ENCODE results near the gene LENG8.

The LENG8 gene

DNA sequence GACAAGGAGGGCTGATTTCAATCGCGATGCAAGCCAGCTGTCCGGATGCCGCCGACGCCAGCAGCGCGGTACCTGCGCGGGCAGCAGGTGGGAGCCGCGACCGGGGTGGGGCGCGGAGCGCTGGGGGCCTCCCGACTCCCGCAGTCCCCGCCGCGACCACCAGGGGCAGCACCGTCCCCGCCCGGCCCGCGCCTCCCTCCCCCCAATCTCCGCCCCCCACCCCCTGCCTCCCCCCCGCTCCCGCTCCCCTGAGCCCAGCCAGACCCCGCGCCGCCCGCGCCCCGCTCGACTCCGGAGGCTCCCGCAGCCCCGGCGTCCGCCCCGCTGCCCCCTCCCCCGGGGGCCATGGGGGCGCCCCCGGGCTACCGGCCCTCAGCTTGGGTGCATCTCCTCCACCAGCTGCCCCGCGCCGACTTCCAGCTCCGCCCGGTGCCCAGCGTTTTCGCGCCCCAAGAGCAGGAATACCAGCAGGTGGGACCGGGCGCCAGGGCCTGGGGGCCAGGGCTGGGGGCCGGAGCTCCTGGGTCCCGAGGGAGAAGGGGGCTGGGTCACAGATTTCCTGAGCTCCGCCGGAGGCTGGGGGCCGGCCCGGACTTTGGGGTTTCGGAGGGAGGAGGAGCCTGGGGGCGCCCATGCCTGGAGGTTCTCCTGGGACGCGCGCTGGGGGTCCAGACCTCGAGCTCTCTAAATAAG is 33.6 kb upstream of the LENG8 start, which contains the start of gene TTYH1:
Gene TTYH1, plus strand, starts transcription at position 257 of the 693 bp plus-strand sequence. Its CDS starts 89 bp downstream, at position 346.
- Histone ChIP-seq H2AFZ (ENCODE audit: low read depth, low read length, severe bottlenecking) (no peak within 1 kb of the TSS), H3K9me3 (ENCODE audit: insufficient read depth, low read length) (no peaks in the 10 kb centered on the region), H3K4me3 (ENCODE audit: insufficient read depth, low read length, poor library complexity, severe bottlenecking) (no peak within 1 kb of the TSS), H3K27ac (ENCODE audit: low read depth, low read length) (no peak within 1 kb of the TSS), H3K9ac (ENCODE audit: low read length) (no peak within 1 kb of the TSS), H3K4me2 (ENCODE audit: low read depth, low read length, poor library complexity, severe bottlenecking) (no peak within 1 kb of the TSS), H4K20me1 (ENCODE audit: low read depth, low read length) (no peaks in the 10 kb centered on the region), H3K79me2 (ENCODE audit: insufficient read depth, low read length) (no peaks in the 10 kb centered on the region), H3K36me3 (ENCODE audit: low read length) (no peaks in the 10 kb centered on the region), H3F3A (ENCODE audit: insufficient read depth) (no peaks in the 10 kb centered on the region), H3K9me2 (replicated peaks; ENCODE audit: insufficient read depth, low read length) (no peaks in the 10 kb centered on the region), H3K27me3 (ENCODE audit: low read length) (no peaks in the 10 kb centered on the region)
- TF ChIP-seq, protein P1, sequence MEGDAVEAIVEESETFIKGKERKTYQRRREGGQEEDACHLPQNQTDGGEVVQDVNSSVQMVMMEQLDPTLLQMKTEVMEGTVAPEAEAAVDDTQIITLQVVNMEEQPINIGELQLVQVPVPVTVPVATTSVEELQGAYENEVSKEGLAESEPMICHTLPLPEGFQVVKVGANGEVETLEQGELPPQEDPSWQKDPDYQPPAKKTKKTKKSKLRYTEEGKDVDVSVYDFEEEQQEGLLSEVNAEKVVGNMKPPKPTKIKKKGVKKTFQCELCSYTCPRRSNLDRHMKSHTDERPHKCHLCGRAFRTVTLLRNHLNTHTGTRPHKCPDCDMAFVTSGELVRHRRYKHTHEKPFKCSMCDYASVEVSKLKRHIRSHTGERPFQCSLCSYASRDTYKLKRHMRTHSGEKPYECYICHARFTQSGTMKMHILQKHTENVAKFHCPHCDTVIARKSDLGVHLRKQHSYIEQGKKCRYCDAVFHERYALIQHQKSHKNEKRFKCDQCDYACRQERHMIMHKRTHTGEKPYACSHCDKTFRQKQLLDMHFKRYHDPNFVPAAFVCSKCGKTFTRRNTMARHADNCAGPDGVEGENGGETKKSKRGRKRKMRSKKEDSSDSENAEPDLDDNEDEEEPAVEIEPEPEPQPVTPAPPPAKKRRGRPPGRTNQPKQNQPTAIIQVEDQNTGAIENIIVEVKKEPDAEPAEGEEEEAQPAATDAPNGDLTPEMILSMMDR (IDR thresholded peaks at IDR 0.05; ENCODE audit: insufficient read depth, low read length, poor library complexity, severe bottlenecking), result no peak
- no peak for TF ChIP-seq EZH2phosphoT487 (conservative IDR thresholded peaks at IDR 0.05; ENCODE audit: low read length)

DNA sequence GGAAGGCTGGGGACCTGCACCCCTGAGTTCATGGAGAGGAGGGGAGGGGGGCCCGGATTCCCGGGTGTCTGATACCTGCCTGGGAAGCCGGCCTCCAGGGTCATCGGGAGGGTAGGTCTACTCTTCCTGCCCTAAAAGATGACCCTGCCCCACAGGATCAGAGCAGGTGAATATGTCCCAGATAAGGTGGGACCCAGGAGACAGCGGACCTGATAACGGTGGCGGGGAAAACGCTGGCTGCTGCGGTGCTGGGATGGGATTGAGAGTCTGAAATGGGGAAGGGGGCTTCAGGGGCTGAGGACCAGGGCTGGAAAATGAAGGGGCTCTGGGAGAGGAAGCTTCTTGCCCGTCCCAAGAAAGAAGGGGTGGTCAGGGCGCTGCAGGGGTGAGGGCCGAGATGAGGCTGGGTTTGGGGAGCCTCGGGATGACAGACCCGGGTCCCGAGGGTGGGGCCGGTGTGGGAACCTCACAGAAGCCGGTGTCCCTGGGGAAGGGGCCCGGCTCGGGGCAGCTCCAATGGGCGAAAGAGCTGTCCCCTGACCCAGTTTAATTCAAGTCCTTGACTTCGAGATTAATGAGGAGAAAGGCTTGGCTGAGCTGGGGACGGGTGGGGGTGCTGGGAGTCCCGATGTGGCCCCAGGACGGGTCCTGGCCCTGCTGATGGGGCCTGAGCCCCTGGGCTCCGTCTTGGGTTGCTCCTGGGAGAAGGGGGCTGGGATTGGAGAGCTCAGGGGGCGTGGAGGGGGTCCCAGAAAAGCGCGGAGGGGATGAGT is 32.9 kb upstream of the LENG8 start:
- Histone ChIP-seq H3K9ac (ENCODE audit: low read length) (no peak overlapping the region), H2AFZ (ENCODE audit: low read depth, low read length, severe bottlenecking) (no peak overlapping the region), H3K36me3 (ENCODE audit: low read length) (no peaks in the 10 kb centered on the region), H3K9me2 (replicated peaks; ENCODE audit: insufficient read depth, low read length) (no peaks in the 10 kb centered on the region), H3K27me3 (ENCODE audit: low read length) (no peaks in the 10 kb centered on the region), H4K20me1 (ENCODE audit: low read depth, low read length) (no peaks in the 10 kb centered on the region), H3K4me2 (ENCODE audit: low read depth, low read length, poor library complexity, severe bottlenecking) (no peak overlapping the region), H3K4me3 (ENCODE audit: insufficient read depth, low read length, poor library complexity, severe bottlenecking) (no peak overlapping the region), H3K79me2 (ENCODE audit: insufficient read depth, low read length) (no peaks in the 10 kb centered on the region), H3K9me3 (ENCODE audit: insufficient read depth, low read length) (no peaks in the 10 kb centered on the region), H3F3A (ENCODE audit: insufficient read depth) (no peaks in the 10 kb centered on the region), H3K27ac (ENCODE audit: low read depth, low read length) (no peak overlapping the region)
- no peak for TF ChIP-seq EZH2phosphoT487 (conservative IDR thresholded peaks at IDR 0.05; ENCODE audit: low read length)
- TF ChIP-seq, protein P1 (IDR thresholded peaks at IDR 0.05; ENCODE audit: insufficient read depth, low read length, poor library complexity, severe bottlenecking), result no peak

DNA sequence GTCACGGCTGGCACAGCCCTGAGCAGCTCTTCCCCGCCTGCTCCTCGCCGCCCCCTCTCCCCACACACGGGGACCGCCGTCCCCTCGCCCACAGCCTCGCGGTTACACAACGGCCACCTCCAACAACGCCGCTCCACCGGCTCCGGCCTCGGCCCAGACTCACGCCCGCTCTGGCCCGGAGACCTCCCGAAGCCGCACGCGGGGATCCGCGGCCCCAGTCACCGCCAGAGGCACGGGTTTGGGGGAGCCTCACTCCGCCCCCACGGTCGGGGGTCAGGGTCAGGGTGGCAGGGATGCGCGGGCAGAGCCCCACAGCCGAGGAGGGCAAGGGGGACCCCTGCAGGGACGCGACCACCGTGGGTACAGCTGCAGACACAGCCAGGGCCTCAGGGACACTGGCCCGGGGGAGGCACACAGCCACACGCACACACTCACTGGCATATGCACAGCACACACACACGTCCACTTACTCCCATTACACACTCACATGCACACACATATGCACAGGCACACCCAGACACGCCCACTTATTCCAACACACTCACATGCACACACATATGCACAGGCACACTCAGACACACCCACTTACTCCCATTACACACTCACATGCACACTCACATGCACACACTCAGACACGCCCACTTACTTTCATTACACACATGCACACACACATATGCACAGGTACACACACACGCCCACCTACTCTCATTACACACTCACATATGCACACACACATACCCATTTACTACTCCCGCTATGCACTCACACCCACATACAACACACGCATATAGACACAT is 32.1 kb upstream of the LENG8 start:
- no peak overlapping the region for H3K27ac ChIP-seq (ENCODE audit: low read depth, low read length)
- no peaks in the 10 kb centered on the region for H3F3A ChIP-seq (ENCODE audit: insufficient read depth)
- H3K9me2 ChIP-seq (replicated peaks; ENCODE audit: insufficient read depth, low read length), result no peaks in the 10 kb centered on the region
- no peaks in the 10 kb centered on the region for H3K36me3 ChIP-seq (ENCODE audit: low read length)
- TF ChIP-seq, protein P1 (IDR thresholded peaks at IDR 0.05; ENCODE audit: insufficient read depth, low read length, poor library complexity, severe bottlenecking), result no peak
- TF ChIP-seq EZH2phosphoT487 (conservative IDR thresholded peaks at IDR 0.05; ENCODE audit: low read length), result no peak
- H3K4me2 ChIP-seq (ENCODE audit: low read depth, low read length, poor library complexity, severe bottlenecking), result no peak overlapping the region
- no peaks in the 10 kb centered on the region for H4K20me1 ChIP-seq (ENCODE audit: low read depth, low read length)
- no peaks in the 10 kb centered on the region for H3K27me3 ChIP-seq (ENCODE audit: low read length)
- no peak overlapping the region for H3K9ac ChIP-seq (ENCODE audit: low read length)
- no peak overlapping the region for H2AFZ ChIP-seq (ENCODE audit: low read depth, low read length, severe bottlenecking)
- no peaks in the 10 kb centered on the region for H3K79me2 ChIP-seq (ENCODE audit: insufficient read depth, low read length)
- H3K9me3 ChIP-seq (ENCODE audit: insufficient read depth, low read length), result no peaks in the 10 kb centered on the region
- H3K4me3 ChIP-seq (ENCODE audit: insufficient read depth, low read length, poor library complexity, severe bottlenecking), result no peak overlapping the region

Data from SU-DHL-6 (cell line).